NB4 (cell line): ENCODE measurements around the gene GADL1.

ENCODE experiments used
- MYC ChIP-seq: IDR thresholded peaks from 2 replicates; pipeline ENCODE4 v1.6.1; 2011; ENCODE audit warnings: low read depth, low read length
- POLR2A ChIP-seq: IDR thresholded peaks from 2 replicates; pipeline ENCODE4 v1.6.1; 2011; ENCODE audit warnings: mild to moderate bottlenecking; ENCODE audit not compliant: insufficient read length; ENCODE audit errors: extremely low read depth
- TF ChIP-seq, protein P1 (sequence below): IDR thresholded peaks from one replicate; pipeline ENCODE4 v1.5.1; 2012; ENCODE audit warnings: low read depth, low read length
- TF ChIP-seq, protein P2 (sequence below): IDR thresholded peaks from 2 replicates; pipeline ENCODE4 v1.6.1; 2011; ENCODE audit warnings: low read depth, low read length

DNA sequence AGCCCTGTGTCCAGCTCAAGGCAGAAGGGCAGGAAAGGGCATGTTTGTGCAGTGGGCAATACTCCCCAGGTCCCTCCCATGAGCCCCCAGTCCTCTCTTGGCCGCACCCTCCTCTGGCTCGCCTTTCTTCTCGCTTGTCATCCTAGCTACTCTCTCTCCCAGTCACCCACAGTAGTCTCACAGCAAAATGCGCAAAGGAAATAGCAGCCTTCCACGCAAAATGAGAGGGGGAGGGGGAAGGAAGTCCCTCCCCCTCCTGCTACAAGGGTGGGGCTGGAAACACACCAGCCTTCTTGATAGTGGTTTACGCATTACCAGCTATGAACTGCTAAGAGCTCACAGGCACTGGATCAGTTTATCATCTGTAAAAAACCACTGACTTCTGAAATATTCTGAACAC, 83.8 kb downstream of the GADL1 start:
- TF ChIP-seq, protein P1, sequence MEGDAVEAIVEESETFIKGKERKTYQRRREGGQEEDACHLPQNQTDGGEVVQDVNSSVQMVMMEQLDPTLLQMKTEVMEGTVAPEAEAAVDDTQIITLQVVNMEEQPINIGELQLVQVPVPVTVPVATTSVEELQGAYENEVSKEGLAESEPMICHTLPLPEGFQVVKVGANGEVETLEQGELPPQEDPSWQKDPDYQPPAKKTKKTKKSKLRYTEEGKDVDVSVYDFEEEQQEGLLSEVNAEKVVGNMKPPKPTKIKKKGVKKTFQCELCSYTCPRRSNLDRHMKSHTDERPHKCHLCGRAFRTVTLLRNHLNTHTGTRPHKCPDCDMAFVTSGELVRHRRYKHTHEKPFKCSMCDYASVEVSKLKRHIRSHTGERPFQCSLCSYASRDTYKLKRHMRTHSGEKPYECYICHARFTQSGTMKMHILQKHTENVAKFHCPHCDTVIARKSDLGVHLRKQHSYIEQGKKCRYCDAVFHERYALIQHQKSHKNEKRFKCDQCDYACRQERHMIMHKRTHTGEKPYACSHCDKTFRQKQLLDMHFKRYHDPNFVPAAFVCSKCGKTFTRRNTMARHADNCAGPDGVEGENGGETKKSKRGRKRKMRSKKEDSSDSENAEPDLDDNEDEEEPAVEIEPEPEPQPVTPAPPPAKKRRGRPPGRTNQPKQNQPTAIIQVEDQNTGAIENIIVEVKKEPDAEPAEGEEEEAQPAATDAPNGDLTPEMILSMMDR, result no peak
- no peak for TF ChIP-seq POLR2A
- TF ChIP-seq, protein P2, sequence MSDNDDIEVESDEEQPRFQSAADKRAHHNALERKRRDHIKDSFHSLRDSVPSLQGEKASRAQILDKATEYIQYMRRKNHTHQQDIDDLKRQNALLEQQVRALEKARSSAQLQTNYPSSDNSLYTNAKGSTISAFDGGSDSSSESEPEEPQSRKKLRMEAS, result no peak
- TF ChIP-seq MYC, result no peak
